Osteoblast (primary cell): ENCODE measurements around the gene IPO4. TPM values are rescaled to one million over a fixed set of nuclear protein-coding genes. Genes with fewer than 3 reads are reported as not detected.
A peak's percentile ranks its signal among the peaks of the same experiment; 100 is the strongest.

Experiments
- DNase-seq: peaks from one replicate; pipeline ENCODE4 v3.0.0; 2011; ENCODE audit warnings: low spot score, mixed read lengths; ENCODE audit not compliant: insufficient read length; ENCODE audit errors: missing footprints
- H2AFZ ChIP-seq: 2 replicates; pipeline ENCODE4 v1.6.0; 2011; ENCODE audit warnings: mild to moderate bottlenecking, low read length
- H3K27ac ChIP-seq: 2 replicates; pipeline ENCODE4 v1.5.1; 2011; ENCODE audit warnings: mild to moderate bottlenecking, low read depth, low read length, moderate library complexity
- H3K27me3 ChIP-seq: 2 replicates; pipeline ENCODE4 v1.6.0; 2012; ENCODE audit warnings: mild to moderate bottlenecking, control low read depth, inconsistent platforms, low read length, moderate library complexity; ENCODE audit not compliant: insufficient read depth
- H3K36me3 ChIP-seq: 2 replicates; pipeline ENCODE4 v1.5.1; 2011; ENCODE audit warnings: mild to moderate bottlenecking, low read length, control low read depth, moderate library complexity; ENCODE audit not compliant: insufficient read depth
- H3K4me1 ChIP-seq: 2 replicates; pipeline ENCODE4 v1.5.1; 2011; ENCODE audit warnings: mild to moderate bottlenecking, low read length, control low read depth, moderate library complexity; ENCODE audit not compliant: insufficient read depth
- H3K4me2 ChIP-seq: 2 replicates; pipeline ENCODE4 v1.6.0; 2011; ENCODE audit warnings: mild to moderate bottlenecking, low read length; ENCODE audit not compliant: insufficient read depth
- H3K4me3 ChIP-seq: fragments of 200-600 bp; sonication (generic); 3 replicates; pipeline ENCODE4 v1.5.1; 2012; ENCODE audit warnings: mild to moderate bottlenecking, low read length, inconsistent platforms; ENCODE audit not compliant: insufficient read depth
- H3K79me2 ChIP-seq: 2 replicates; pipeline ENCODE4 v1.6.0; 2012; ENCODE audit warnings: mild to moderate bottlenecking, low read length, control low read depth, inconsistent platforms; ENCODE audit not compliant: insufficient read depth
- H3K9me3 ChIP-seq: 2 replicates; pipeline ENCODE4 v1.5.1; 2011; ENCODE audit warnings: low read depth, low read length, control low read depth
- H4K20me1 ChIP-seq: 2 replicates; pipeline ENCODE4 v1.6.0; 2012; ENCODE audit warnings: mild to moderate bottlenecking, low read length, control low read depth; ENCODE audit not compliant: insufficient read depth
- CTCF ChIP-seq: IDR thresholded peaks from 2 replicates; pipeline ENCODE4 v1.5.1; 2011; ENCODE audit warnings: mild to moderate bottlenecking, low read depth, low read length, moderate library complexity; ENCODE audit errors: extremely low read depth
- total RNA-seq: library from RNA; depleted of rRNA; stranded (reverse); fragments of >200 nt; gene quantifications from 2 replicates; pipeline ENCODE4 v1.2.3, GENCODE V29; 2012

Gene IPO4
- total RNA-seq, 1 donor, result 47.0 TPM

GRCh38 chr14:24156840-24157239 lies 31.8 kb downstream of the IPO4 start:
- Histone ChIP-seq H3K9me3 (no peaks in the 10 kb centered on the region), H3K4me3 (no peak overlapping the region), H3K27ac (no peak overlapping the region), H3K79me2 (peaks cover 8% of the 10 kb centered on the region), H2AFZ (no peak overlapping the region), H3K36me3 (peaks cover 69% of the 10 kb centered on the region), H3K4me1 (peaks cover 6% of the 10 kb centered on the region), H3K4me2 (no peak overlapping the region), H4K20me1 (no peaks in the 10 kb centered on the region), H3K27me3 (no peaks in the 10 kb centered on the region)
- no peak for TF ChIP-seq CTCF
- DNase-seq, result peak; percentile 59

- peaks cover 79% of the 10 kb centered on the region for H3K36me3 ChIP-seq
- H3K79me2 ChIP-seq, result peaks cover 7% of the 10 kb centered on the region
- H2AFZ ChIP-seq, result no peak overlapping the region
- H3K4me3 ChIP-seq, result no peak overlapping the region
- H3K27ac ChIP-seq, result no peak overlapping the region
- no peaks in the 10 kb centered on the region for H3K9me3 ChIP-seq
- H3K27me3 ChIP-seq, result no peaks in the 10 kb centered on the region
- H4K20me1 ChIP-seq, result no peaks in the 10 kb centered on the region
- TF ChIP-seq CTCF, result no peak
- no peaks in the 10 kb centered on the region for H3K4me1 ChIP-seq
- no peak overlapping the region for H3K4me2 ChIP-seq
- DNase-seq, result peak; percentile 31
Measured at GRCh38 chr14:24155100-24155499, 33.5 kb downstream of the IPO4 start.

GRCh38 chr14:24151404-24152080 lies 37.1 kb downstream of the IPO4 start:
- Histone ChIP-seq H4K20me1 (peaks cover 11% of the 10 kb centered on the region), H3K27me3 (no peaks in the 10 kb centered on the region), H3K4me1 (peaks cover 9% of the 10 kb centered on the region), H3K4me2 (no peak overlapping the region), H3K36me3 (peaks cover 59% of the 10 kb centered on the region), H3K27ac (no peak overlapping the region), H2AFZ (no peak overlapping the region), H3K4me3 (no peak overlapping the region), H3K9me3 (no peaks in the 10 kb centered on the region), H3K79me2 (peaks cover 33% of the 10 kb centered on the region)
- no peak for TF ChIP-seq CTCF
- DNase-seq, result no peak

GRCh38 chr14:24150993-24151392 lies 37.6 kb downstream of the IPO4 start:
- H3K4me1 ChIP-seq, result peaks cover 11% of the 10 kb centered on the region
- H2AFZ ChIP-seq, result no peak overlapping the region

More at GRCh38 chr14:24150993-24151392, 37.6 kb downstream of the IPO4 start:
- H3K36me3 ChIP-seq, result peaks cover 55% of the 10 kb centered on the region
- H3K27me3 ChIP-seq, result no peaks in the 10 kb centered on the region
- no peak overlapping the region for H3K27ac ChIP-seq
- H3K4me3 ChIP-seq, result no peak overlapping the region
- peaks cover 11% of the 10 kb centered on the region for H4K20me1 ChIP-seq
- peak; percentile 32 for DNase-seq
- no peak overlapping the region for H3K4me2 ChIP-seq
- no peaks in the 10 kb centered on the region for H3K9me3 ChIP-seq
- no peak for TF ChIP-seq CTCF
- peaks cover 33% of the 10 kb centered on the region for H3K79me2 ChIP-seq
